HL-60 (cell line): Measurements from ENCODE around the gene ZFP14.
"Not testable (repeated sequence)": the region's sequence is repeated elsewhere in the genome, so short reads cannot be mapped to it uniquely, and the experiment has no call there.

Source experiments
- TF ChIP-seq, protein P1 (sequence below): IDR thresholded peaks from one replicate; pipeline ENCODE4 v1.5.1; 2011; ENCODE audit warnings: low read length, control low read depth, inconsistent platforms; ENCODE audit not compliant: insufficient read depth
- TF ChIP-seq, protein P2 (sequence below): IDR thresholded peaks from 2 replicates; pipeline ENCODE4 v1.6.1; 2012; ENCODE audit warnings: low read depth; ENCODE audit not compliant: insufficient replicate concordance

DNA sequence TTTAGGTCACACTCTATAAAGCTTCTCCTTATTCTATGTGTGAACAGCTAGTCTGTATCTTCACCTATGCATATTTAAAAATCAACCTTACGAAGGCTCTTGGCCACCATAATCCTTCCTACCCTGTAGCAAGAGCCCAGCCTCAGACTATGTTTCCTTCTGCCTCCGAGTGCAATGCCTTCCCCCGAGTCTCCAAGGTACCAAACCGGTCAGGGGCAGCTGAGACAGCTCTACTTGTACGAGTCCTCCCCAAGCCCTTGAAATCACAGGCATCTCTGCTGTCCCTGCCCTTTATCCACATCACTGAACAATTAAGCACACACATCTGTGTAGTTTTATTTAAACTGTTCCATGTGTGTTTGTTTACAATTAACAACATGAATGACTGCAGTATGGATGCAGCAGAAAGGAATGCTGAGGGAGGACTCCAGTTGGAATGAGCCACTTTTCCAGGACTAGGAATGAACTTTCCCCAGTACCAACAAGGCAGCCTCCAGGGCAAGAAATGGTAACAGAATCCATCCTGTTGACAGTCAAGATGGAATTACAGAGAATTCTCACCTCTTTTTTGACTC lies 68.5 kb downstream of the ZFP14 start:
- TF ChIP-seq, protein P1, sequence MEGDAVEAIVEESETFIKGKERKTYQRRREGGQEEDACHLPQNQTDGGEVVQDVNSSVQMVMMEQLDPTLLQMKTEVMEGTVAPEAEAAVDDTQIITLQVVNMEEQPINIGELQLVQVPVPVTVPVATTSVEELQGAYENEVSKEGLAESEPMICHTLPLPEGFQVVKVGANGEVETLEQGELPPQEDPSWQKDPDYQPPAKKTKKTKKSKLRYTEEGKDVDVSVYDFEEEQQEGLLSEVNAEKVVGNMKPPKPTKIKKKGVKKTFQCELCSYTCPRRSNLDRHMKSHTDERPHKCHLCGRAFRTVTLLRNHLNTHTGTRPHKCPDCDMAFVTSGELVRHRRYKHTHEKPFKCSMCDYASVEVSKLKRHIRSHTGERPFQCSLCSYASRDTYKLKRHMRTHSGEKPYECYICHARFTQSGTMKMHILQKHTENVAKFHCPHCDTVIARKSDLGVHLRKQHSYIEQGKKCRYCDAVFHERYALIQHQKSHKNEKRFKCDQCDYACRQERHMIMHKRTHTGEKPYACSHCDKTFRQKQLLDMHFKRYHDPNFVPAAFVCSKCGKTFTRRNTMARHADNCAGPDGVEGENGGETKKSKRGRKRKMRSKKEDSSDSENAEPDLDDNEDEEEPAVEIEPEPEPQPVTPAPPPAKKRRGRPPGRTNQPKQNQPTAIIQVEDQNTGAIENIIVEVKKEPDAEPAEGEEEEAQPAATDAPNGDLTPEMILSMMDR: not testable (repeated sequence)
- TF ChIP-seq, protein P2, sequence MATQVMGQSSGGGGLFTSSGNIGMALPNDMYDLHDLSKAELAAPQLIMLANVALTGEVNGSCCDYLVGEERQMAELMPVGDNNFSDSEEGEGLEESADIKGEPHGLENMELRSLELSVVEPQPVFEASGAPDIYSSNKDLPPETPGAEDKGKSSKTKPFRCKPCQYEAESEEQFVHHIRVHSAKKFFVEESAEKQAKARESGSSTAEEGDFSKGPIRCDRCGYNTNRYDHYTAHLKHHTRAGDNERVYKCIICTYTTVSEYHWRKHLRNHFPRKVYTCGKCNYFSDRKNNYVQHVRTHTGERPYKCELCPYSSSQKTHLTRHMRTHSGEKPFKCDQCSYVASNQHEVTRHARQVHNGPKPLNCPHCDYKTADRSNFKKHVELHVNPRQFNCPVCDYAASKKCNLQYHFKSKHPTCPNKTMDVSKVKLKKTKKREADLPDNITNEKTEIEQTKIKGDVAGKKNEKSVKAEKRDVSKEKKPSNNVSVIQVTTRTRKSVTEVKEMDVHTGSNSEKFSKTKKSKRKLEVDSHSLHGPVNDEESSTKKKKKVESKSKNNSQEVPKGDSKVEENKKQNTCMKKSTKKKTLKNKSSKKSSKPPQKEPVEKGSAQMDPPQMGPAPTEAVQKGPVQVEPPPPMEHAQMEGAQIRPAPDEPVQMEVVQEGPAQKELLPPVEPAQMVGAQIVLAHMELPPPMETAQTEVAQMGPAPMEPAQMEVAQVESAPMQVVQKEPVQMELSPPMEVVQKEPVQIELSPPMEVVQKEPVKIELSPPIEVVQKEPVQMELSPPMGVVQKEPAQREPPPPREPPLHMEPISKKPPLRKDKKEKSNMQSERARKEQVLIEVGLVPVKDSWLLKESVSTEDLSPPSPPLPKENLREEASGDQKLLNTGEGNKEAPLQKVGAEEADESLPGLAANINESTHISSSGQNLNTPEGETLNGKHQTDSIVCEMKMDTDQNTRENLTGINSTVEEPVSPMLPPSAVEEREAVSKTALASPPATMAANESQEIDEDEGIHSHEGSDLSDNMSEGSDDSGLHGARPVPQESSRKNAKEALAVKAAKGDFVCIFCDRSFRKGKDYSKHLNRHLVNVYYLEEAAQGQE: not testable (repeated sequence)
